ELR (cell line): ENCODE data around the gene DCANP1.

ENCODE experiments used
- DNase-seq: peaks from one replicate; pipeline ENCODE4 v3.0.0-alpha.2; 2015; ENCODE audit warnings: low read depth

Gene DCANP1

DNA sequence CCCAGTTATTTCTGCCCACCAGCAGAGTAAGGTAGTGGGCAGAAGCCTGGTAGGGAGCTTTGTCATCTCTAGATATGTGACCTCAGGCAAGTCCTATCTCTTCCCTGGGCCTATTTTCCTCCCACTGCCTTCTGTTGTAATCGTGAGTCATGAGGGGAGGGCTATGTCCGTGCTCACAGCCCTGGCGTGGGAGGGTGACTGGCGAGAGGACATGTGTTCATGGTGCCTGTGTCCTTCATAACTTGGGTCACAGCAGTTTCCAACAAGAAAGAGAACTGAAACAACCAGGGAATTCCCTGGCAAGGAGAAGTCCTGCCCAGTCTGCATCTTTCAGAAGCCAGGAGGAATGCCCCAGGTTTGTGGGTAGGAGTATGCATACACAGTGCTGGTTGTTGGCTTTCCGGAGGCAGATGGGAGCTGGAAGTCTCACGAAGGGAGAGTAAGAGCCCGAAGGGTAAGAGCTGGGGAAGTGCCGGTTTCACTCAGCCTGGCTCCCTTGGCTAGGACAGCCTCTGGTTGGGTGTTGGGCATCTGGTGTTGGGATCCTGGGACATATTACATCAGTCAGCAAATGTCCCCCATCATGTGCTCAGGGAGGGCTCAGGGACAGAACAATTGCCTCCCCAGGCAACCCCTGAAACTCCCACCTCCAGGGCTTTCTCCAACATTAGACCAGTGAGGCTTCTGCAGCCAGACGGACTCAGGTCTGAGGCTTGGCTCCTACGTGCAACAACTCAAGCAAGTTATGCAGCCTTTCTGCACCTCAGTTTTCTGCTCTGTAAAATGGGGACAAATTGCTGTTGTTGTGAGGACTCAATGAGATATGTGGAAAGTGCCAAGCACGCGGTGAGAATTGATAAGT is 9.3 kb upstream of the DCANP1 start:
- peak; percentile 95 for DNase-seq

DNA sequence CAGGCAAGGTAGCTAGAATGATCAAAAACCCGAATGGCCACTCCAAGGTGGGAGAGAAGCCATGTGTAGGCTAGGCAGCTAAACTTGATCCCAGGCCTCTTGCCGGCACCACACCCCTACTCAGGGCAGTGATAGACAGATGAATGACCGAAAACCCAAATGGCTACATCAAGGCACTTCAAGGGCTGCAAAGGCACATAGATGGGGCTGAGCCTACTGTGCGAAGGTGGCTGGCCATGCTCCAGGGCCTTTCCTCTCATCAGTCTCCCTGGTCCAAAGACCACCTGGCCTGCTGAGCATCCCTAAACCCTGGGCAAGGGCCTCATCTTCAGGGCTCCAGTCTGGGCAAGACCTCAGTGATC is 8.7 kb upstream of the DCANP1 start:
- no peak for DNase-seq

DNA sequence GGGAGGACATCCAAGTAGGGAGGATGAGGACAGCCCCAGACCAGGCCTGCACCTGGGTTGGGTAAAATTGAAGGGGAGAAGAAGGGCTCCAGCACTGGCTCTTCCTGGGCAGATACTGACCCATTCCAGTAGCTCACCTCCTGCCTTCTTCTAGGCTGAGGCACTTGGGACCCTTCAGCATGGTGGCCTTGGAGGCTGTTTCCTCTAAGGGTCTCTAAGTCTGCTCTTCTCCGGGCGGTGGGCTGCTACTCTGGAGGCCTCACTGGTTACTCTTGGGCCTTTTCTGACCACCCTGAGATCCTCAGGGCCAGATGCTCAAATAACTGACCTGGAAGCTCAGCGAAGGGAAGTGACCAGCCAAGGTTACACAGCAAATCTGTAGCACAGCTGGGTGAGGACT is 7.8 kb upstream of the DCANP1 start:
- DNase-seq = no peak

DNA sequence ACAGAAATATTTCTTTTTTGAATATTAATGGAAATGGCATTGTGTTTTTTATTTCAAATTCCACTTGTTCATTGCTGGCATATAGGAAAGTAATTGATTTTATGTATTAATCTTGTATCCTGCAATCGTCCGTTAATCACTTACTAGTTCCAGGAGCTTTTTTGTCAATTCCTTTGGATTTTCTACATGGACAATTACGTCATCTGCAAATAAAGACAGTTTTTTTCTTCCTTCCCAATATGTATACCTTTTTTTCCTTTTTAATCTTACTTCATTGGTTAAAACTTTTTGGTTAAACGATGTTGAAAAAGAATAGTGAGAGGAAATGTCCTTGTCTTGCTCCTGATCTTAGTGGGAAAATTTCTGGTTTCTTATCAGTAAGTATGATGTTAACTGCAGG is 6.5 kb upstream of the DCANP1 start:
- no peak for DNase-seq

DNA sequence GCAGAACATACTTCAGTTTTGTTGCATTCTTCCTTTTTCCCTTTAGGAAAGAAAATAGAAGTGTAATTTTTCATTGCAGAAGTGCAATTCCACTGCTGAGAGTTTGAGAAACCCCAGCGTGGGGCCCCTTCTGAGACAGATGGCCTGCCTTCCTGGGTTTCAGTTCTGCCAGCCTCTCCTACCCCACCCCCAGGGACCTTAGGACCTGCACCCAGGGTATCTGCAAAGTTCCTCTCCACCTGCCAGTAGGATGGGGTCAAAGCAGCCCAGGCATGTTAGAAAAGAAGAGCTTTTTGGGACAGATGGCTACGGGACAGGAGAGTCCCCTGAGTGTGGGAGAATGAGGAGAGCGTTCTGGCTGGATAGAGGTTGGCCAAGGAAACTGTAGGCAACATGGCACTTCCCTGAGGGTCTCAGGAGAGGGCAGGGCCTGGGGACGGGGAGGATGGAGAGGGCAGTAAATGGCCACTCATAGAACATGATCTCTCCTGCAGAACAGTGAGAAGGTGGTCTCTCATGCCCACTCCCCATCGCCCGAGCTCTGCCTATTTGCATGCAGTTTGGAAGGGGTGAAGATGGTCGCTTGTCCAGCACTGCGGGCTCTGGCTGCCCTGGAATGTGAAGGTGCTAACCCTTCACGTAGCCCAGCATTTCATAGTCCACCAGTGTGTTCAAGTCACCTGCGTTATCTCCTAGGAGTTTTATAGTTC is 5.3 kb upstream of the DCANP1 start, which contains the start of gene TIFAB:
TSS of gene TIFAB (minus strand) at position 31 of the 710 bp plus-strand sequence. CDS start 2,412 bp downstream, outside the sequence.
- no peak for DNase-seq

DNA sequence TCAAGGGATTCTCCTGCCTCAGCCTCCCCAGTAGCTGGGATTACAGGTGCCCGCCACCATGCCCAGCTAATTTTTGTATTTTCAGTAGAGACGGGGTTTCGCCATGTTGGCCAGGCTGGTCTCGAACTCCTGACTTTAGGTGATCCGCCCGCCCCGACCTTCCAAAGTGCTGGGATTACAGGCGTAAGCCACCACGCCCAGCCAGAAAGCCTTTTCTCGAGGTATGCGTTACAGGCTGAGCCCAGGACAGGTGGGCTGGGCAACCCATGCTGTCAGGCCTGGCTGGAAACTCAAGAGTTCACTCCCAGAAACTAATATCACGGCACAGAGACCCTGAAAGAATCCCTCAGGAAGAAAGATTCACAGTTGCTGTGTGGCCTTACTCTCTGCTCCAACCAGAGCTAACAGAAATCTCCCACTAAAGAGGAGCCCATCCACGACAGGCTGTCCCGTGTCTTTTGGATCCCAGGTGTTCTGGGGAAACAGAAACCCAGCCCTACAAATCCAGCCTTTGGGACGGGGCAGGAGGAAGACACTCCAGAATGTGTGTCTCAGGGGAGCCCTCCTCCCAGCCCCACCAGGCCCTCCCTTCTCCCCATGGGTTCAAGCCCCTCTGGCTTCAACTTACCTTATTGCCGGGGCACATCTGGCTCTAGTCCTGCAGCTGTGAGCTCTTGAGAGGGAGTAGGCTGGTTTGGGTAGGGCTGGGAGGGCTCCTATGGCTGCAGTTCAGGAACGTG is 4.6 kb upstream of the DCANP1 start:
- DNase-seq = no peak

DNA sequence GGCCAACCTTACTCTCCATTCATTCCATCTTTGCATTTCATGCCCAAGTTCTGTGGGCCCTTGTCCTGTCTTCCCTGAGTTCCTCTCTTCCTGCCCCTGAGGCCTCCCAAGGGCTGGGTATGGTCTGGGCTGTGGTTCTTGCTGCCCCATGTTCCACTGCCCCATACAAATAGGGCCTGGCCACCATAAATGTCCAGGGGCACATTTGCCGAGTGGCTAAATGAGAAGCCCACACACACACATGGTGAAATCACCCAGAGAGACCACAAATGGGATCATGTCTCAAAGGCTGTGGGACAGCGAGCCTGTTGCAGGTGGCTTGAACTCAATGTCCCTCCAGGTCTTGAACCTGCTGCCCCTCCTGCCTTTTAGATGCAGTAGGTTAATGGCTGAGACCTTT is 3.8 kb upstream of the DCANP1 start:
- DNase-seq = no peak

DNA sequence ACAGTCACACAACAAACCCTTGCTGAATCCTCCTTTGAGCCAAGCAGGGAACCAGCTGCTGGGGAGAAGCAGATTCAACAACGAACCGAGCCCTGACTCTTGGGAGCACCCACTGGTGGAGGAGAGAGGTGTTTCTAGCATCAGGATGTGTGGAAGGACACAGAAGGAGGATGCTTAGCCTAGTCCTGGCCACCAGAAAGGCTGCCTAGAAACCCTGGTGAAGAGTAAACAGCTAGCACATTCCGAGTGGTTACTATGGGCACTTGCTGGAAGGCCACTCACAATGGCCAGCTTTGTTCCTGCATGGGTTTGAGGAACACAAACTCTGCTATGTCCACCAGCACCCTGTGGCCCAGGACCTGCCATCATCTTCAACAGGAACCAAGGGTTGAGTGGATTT is 3.2 kb upstream of the DCANP1 start:
- no peak for DNase-seq

DNA sequence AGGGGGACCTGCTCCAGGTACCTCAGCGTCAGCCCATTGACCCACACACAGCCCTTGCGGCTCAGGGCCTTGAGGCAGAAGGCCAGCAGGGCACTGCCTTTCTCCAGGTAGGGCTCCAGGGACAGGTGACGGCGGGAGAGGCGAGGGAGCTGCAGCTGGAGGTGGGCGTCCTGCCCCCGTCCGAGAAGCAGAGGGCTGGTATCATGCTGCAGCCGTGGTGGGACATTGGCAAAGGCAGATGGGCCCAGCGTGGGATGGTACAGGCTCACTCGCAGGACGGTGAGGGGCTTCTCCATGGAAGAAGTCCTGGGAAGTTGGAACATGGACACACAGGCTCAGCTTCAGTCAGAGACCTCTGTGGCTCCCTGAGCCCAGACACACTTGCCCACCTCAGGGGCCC is 2.5 kb upstream of the DCANP1 start:
- no peak for DNase-seq

DNA sequence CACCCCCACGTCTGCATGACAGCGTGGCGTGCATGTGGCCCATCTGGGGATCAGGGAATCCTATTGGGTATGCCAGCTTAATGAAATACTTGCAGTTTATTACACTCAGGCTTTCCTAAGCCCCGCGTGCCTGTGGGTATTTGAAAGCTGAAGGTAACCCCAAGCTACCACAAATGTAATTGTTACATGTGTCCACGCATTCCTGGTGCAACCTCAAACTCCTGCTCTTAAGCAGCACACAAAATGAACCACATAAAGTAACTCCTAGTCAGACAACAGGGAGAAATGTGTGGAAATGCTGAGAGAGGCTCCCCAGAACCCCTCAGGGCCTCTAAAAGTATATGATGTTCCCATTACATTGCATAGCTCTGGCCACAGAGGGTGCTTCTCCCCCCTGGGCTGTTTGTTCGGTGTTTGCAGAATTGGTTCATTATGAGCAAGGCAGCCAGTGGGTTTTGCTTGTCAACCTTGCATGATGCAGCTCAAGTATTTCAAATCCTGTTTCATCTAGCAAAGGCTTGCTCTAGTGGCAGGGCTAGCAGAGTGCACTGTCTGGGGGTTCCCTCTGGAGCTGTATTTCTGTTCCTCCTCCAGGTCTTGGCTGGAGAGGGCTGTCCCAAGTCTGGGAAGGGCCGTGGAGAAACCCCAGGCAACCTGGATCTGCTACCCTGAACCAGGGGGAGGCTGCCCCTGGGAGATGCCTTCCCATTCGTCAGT is 1.8 kb upstream of the DCANP1 start:
- no peak for DNase-seq

DNA sequence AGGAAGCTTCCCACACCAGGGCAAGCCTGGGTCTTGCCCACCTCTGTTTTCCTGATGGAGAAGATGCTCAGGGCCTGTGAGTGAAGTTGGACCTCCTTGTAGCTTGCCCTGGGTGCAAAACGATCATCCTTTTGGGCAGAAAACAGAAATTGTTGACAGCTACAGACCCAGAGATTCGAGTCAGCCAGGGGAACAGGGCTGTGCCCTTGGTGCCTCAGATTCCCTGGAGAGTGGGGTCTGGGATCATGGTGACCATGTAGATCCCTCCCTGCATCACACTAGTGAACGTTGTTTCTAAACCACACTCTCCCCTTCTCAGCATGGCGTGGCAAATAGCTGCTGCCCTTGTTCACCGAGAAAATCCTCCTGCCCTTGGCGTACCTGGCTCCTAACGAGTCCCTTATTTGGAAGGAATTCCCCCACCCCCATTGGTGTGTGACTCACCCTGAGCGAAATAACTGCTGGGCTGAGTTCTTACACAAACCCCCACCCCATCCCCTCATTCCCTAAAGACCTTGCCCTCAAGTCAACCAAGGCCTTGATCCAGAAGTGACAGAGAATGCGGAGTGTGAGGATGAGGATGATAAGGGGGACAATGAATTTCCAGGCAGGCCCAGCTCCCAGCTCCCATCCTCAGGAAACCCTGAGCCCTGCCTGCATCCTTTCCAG is 1.1 kb upstream of the DCANP1 start:
- no peak for DNase-seq

DNA sequence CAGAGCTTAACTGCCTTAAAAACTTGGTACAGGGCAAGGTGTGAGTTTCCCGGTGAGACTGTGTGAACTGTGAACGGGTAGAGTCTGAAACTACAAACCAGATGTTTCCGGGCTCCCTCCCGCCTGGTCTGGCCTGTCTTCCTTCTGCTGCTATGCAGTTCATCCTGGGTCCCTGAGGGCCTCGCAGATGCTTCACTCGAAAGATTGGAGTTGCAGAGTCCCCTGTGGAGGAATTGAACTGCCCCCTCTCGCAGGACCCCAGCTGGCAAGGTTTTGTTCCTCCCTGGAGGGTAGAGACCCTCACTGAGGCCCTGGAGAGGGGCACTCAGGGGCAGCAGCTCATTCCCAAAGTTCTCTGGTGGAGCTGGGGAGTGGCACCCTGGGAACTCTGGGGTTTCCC is 533 bp downstream of the DCANP1 start:
- DNase-seq = no peak

DNA sequence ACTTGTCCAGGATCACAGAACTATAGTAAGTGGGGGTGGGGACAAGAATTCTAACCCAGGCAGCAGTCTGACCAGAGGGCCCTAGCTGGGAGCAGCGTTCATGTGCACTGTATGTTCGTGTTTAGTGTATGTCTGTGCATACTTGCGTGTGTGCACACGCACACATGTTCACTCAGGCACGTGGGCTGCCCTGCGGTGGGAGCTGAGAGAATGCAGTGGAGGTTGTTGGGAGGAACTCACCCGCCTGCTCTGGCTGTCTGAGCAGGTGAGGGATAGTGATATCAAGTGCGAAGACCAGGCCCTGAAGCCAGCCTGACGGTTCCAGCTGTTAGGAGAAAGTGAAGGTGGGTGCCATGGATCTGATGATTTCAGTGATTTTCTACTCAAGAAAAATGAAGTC is 942 bp downstream of the DCANP1 start:
- no peak for DNase-seq

DNA sequence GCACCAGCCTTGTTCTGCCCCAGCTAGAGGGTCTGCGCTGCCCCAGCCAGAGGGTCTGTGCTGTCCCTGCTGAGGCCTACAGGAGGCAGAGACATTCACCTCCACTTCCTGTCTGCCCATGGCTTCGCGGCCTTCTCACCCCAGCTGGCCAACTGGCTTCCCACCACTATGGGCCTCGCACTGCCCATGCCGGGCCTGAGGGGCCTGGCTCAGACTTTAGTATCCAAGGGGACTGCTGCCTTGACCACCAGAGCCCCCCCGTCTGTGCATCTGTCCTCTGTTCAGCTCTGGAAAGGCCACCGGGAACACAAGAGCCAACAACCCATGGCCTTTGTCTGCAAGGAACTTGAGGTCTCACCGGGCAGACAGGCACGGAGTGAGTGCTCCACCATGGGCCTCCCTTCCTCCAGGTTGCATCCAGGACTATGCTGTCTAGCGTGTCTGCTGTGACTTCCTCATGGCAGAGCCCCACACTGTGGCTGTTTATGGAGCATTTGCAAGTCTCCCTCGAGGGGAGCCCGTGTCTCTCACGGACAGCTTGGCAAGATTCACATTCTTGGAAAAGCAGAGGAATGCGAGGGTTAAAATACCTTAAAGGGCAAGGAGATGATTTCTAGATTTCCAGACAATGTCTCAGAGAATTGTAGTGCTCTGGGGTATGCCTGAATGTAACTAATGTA is 1.7 kb downstream of the DCANP1 start:
- DNase-seq = no peak

DNA sequence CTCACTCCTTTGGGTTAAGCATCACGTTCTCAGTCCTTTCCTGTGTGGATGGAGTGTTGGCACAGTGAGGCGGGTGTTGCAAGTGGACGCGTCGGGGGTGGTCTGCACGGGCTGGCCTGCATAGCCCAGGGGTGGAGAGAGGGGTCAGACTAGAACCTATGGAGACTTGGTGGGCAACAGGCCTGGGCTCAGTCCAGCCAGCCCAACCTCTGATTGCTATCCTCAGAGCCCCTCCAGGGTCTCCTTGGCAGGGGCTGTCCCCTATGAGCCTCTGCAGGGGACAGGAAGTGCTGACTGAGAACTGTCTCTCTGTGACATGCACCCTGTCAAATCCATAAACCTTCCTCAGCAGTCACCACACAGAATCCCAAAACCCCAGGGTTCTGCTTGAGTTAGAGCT is 2.3 kb downstream of the DCANP1 start:
- no peak for DNase-seq

DNA sequence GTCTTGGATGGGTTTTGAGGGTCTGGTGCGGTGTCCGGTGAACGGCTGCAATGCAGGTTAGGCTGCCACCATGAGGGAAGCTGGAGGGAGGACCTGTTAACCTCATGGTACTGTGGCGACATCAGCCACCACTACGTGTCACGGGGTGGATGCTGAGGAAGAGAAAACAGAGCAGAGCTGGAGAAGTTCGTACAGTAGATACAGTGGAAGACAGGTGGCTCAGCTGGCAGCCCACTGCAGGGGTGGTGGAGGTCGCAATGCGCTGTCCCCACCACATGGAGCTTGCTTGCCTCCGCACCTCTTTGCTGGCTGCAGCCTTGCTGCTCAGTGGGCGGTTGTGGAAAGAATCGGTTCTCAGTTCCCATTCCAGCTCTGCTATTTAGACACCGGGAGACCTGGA is 2.8 kb downstream of the DCANP1 start:
- no peak for DNase-seq

DNA sequence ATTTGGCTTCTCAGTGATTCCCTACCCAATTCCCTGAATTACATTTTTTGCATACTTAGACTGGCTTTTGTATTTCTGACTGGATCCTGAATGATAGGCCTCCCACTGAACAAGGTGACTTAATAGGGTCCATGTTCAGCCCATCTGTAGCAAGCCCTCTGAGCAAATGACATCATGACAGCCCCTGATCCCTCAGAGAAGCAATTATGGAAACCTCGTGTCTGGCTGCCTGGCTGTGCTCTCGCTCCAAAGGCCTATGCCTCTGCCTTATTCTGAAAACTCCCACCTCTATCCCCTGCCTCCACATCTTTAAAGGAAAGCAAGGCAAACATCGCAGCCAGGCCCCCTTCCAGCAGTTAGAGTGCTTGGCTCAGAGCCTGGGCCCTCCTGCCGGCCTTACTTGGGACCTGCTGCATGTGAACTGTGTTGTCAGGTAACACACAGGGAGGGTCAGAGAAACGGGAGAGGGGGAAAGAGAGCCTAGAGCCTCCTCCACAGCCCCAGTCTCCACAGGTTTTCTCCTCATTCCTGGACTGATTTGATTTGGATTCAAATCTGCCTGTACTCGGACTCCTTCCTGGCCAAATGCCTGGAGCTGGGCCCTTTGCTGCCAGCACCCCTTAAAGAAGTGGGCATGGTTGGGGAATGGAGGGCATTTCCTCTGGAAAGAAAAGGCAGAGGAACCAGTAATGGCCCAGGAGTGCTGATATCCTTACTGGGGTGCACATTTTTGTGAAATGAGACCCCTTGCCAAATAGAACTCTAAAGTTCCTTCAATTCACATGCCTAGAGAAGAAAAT is 3.8 kb downstream of the DCANP1 start:
- DNase-seq = no peak

DNA sequence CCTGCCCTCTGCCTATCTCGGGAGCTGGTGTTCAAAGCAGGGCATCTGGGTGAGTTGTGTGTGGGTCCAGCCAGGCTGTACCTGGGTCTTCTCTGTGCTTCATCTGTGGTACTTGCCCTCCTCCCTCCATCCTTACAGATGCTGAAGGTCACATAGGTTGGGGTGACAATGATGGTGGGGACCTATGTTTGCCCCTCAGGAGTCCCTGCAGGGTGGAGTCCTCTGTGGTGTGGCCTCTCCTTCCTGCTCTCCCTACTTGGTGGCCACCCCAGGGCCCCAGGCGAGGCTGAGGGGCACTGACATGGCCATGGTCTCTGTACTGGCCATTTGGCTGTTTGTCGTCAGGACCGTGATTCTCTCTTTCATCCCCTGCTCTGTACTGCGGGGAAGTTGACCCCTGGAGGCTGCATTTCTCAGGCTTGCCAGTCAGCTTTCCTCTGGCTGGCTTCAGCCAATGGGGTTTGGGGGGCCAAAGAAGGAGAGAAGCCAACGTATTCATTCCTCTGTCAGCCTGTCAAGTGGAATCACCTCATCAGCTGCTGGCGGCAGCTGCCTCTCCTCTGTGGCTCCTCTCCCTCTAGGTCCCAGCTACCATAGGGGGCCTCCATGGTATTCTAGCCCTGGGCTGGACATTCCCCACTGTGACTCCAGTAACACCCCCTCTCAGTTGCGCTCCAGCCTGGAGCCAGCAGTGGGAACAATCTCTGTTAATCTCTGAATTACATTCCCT is 4.6 kb downstream of the DCANP1 start:
- no peak for DNase-seq

DNA sequence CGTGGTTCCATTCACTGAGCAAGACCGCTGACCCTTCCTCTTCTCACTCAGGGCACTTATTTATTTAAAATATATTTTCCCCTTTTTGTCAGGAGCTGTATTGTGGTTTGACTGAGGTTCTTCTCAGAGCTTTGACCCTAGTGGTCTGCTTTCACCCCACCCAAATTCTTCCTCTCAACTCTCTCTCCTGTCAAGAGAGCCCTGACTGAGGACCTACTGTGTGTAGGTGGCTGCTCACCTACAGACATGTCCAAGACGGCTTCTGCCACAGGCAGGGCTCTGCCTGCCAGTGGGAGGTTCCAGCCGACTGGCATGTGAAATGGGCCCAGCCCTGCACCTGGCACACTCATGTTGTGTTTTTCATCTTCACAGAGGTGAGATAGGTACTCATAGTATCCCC is 5.2 kb downstream of the DCANP1 start:
- DNase-seq = no peak
